NCI-H187 (cell line): ENCODE results near the gene HLA-DRB1.
"Not testable (repeated sequence)": the region's sequence is repeated elsewhere in the genome, so short reads cannot be mapped to it uniquely, and the experiment has no call there.

Experiments used
- DNase-seq, 2 experiments: peaks; one replicate each; lab custom pipeline; 2025; lab: John Stamatoyannopoulos, UW

Gene HLA-DRB1

GRCh38 chr6:32609391-32609730 is 19.7 kb upstream of the HLA-DRB1 start:
- no peak for DNase-seq

DNA sequence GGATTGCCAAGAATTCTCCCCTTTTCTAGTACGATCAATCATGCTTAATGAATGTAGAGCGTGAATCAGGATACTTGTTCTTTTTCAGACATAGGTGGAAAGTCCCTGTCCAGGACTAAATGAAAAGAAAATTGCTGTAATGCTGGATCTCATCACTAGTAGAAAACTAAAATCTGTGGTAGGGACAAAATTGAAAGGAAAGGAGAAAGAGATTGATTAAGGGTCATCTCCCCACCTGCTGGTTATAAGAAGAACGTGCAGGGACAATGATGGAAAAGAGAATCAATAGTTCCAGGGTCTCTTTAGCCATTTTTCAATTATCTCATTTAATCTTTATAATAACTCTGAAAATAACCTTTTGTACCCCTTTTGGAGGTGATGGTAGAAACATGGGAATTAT is 18.7 kb upstream of the HLA-DRB1 start:
- DNase-seq = no peak

DNA sequence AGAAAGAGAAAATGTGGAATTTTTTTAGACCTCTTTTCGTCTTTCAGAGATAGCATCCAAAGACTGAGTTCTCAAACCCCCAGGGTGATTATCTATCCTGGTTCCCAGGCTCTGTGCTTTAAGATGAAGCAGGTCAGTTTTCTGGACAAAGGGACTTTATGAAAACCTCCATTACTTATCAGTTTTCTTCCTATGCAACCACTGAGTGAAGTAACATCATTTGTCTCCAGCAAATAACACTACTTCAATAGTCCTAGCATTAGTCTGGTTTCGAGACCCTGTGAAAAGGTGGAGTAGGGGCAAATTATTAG is 18.3 kb upstream of the HLA-DRB1 start:
- no peak for DNase-seq

DNA sequence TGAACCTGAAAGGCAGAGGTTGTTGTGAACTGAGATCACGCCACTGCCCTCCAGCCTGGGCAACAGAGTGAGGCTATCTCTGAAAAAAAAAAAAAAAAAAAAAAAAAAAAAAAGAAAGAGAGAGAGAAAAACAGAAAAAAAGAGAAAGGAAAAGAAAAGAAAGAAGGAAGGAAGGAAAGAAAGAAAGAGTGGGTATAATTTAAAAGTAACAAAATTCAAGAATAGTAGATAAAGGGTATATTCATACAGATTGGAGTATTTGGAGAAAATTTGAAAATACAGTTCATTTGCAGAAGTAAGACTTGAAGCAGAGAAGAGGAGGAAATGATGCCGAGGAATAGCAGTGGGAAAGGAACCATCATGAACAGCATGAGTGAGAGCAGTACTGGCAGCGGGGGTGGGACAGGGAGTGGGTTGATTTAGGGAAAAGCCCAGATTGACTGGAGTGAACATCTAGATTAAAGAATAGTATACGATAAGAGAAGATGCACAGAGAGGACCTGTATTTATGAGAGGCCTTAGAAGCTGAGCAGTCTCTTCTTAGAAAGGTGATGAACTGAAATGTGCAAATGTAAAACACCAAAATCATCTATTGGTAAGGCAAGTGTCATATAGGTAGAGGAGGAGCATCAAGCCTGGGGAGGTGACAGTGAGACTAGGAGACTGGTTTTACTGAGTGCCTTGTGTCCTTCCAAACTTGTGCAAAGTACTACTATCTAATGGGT is 17.8 kb upstream of the HLA-DRB1 start:
- no peak for DNase-seq

DNA sequence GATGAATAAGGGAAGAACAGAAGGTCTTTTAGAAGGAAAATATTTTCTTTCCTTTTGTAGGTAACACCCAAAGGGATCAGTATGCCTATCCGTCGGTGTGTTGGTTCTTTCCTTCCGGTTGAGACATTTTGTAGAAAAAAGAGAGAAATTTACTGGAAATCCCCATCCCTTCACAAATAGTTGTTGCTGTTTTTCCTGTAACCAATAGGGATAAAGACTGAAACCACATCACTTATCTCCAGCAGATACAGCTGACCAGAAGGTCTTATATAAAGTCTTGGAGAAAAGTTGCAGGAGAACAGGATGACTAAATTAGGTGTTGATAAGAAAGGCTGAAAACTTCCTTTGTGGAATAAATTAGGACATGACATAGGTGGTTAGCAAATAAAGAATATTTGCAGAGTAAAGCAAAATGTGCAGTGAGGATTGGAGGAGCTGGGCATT is 14.8 kb upstream of the HLA-DRB1 start:
- no peak for DNase-seq

- DNase-seq = no peak
These were observed 14.2 kb upstream of the HLA-DRB1 start for GRCh38 chr6:32603888-32604287.

DNA sequence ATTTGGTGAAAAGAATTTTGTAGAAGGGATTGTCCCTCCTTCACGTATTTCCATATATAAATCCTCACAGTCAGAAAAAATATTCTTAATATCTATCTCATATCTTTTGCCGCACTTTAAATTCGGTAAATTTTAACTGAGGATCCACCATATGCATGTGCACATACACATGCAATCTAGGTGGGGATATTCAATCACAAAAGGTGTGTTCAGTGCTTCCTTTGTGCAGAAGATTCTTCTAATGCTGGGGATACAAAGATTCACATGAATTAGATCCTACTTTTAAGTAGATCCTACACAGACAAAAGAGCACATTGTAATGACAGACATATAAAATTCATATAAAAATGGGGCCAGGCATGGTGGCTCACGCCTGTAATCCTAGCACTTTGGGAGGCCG is 13.6 kb upstream of the HLA-DRB1 start:
- no peak for DNase-seq

DNA sequence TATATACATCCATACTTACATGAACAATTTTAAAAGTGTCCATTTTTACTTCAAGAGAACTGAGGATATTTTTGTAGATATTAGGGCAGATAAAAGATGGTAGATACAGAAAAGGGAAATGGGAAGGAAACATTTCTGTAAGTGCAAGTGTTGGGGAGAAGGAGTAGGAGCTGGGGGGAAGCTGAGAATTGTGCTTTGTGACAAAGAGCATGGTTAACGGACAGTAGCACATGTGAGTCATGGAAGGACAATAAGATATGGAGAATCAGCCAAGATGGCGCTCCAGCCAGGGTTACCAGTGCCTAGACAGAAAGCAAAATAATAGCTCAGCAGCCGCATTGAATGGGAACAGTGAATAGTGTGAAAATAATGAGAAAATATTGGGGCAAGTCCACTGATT is 12.7 kb upstream of the HLA-DRB1 start:
- DNase-seq = no peak

GRCh38 chr6:32597024-32597423 is 7.4 kb upstream of the HLA-DRB1 start:
- no peak for DNase-seq

DNA sequence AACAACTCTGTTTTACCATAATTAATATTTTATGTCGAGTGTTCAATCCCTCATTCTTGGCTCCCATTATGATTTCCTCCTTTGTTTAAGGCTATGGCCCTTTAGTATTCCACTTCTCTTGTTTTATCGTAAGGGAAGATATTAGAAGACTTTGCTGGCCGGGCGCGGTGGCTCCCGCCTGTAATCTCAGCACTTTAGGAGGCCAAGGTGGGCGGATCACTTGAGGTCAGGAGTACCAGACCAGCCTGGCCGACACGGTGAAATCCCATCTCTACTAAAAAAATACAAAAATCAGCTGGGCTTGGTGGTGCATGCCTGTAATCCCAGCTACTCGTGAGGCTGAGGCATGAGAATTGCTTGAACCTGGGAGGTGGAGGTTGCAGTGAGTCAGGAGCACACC is 1.1 kb upstream of the HLA-DRB1 start:
- DNase-seq = not testable (repeated sequence)

- DNase-seq = no peak
These were observed 1.5 kb downstream of the HLA-DRB1 start for GRCh38 chr6:32588156-32588555.

DNA sequence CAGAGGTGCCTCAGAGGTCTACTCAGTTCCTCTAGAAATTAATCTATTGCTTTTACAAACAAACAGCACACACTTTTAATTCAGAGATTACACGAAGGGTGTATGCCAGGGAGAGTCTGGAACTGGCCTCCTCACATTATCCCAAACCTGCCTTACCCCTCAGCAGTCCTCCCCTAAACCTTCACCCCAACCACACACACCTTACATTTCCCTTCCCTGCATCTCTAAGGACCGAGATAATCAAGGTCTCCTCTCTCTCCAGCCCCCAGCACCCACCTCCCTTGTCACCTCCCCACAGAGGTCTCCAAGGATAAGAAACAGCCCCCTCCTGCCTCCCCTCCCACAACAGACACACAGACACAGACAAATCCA is 6.1 kb downstream of the HLA-DRB1 start:
- no peak for DNase-seq

DNA sequence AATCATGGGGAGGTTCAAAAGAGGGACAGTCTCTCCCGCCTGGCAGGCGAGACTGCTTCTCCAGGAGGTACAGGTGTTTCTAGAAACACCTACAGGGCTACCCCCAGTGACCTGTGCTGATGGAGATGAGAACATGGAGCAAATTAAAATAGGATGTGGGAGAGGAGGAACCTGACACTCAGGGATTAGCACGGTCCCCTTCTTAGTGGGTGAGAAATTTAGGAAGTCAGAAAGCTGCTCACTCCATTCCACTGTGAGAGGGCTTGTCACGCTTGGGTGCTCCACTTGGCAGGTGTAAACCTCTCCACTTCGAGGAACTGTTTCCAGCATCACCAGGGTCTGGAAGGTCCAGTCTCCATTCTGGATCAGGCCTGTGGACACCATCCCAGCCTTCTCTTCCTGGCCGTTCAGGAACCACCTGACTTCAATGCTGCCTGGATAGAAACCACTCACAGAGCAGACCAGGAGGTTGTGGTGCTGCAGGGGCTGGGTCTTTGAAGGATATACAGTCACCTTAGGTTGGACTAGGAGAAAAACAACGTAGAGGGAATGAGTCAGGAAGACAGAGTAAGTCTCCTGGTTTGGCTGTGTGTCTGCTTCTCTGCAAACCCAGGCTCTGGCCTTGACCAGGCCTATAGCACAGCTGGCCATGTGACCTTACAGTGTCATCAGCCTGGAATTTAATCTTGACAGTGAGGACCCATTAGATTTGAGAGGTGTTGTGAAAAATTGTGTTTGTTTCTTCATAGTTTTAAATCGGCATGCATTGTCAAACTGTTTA is 8.1 kb downstream of the HLA-DRB1 start:
- peak; percentile 21 to 24 for DNase-seq

DNA sequence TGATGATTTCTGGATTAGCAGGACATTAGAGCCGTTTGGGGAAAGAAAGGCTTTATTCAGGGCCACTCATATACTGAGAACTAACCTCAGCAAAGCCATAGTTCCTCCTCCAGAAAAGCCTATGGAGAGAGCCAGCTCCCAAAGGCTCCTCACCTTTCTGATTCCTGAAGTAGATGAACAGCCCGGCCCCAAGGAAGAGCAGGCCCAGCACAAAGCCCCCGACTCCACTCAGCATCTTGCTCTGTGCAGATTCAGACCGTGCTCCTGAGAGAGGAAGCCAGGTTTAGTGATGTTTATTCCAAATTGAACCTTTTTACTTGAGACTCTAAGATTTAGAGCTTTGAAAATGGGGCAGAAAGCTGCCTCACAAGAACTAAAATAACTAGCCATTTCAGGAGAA is 9.1 kb downstream of the HLA-DRB1 start:
- DNase-seq = no peak

- DNase-seq = no peak
These were observed 10.7 kb downstream of the HLA-DRB1 start for GRCh38 chr6:32578962-32579361.

DNA sequence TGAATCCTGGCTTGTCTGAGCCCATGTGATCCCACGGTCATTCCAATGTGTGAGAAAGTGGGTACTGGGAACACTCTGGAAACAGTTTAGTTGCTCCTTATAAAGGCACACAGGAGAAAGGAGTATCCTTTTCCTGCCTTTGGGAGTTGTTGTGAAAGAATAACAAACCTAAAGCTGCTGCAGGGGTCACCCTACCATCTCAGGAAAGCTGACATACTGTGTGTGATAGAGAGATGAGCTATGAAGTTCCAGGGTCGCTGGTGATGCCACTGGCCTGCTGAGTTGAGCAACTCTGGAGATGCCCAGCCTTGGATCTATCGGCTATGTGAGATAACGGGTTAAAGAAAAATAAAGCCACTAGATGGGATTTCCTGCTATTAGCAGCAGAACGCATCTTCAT is 12.2 kb downstream of the HLA-DRB1 start:
- DNase-seq = not testable (repeated sequence)

GRCh38 chr6:32576250-32576649 is 13.4 kb downstream of the HLA-DRB1 start:
- no peak for DNase-seq

DNA sequence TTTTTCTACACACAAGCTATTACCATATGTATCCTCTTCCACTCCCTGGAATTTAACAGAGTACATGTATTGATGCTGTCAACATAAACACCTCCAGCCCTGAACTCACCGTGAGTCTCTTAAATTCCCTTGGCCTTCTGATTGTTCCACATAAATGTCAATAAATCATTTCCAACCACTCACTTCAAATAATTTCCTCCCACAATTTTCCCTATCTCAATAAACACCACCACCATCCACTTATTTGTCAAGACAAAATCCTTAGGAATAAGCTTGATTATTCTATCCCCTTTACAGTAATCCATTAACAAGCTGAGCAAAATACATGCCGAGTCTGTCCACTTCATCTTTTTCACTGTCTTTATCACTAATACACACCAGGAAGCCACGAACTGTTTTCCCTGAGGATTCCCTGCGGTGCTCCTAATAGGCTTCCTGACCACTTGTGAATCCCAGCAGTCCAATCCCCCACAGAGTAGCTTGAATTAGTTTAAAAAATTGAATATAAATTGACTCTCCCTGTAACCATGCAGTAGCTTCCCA is 19.2 kb downstream of the HLA-DRB1 start:
- DNase-seq = no peak

- no peak for DNase-seq
These were observed 21.1 kb downstream of the HLA-DRB1 start for GRCh38 chr6:32568561-32568960.

DNA sequence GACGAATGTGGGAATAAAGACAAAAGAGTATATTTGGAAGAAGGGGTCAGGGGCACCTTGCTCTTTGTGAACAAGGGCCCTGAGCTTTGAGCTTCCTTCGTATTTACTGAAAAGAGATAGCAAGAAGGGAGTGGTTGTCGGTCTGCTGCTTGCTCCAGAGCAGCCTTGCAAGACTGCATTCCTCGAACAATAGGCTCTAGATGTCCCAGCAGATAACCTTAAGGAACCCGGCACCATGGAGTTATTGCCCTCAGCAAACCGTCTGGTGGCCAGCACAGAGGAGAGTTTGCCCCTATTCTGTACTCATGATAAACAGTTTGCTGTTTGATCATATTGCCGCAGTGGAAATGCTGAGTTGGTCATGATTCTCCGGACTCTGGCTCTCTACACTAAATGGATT is 22.7 kb downstream of the HLA-DRB1 start:
- DNase-seq = no peak

GRCh38 chr6:32565511-32565910 is 24.1 kb downstream of the HLA-DRB1 start:
- DNase-seq = no peak

DNA sequence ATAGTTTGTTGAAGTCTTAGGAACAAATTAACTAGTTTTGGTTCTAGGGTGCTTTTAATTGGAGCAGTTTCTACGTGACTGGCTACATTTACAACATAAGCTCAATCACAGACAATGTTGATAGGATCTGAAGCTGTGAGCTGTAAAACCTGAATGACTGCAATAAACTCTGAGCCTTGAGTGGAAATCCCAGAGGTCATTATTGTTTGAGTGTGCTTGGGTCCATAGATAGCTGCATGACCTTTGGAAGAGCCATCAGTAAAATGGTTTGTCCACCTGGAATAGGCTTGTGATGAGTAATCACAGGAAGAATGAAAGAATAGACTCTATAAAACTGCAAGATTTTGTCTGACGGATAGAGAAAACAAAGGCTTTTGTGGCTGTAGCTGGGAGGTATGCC is 26.7 kb downstream of the HLA-DRB1 start:
- DNase-seq = no peak

DNA sequence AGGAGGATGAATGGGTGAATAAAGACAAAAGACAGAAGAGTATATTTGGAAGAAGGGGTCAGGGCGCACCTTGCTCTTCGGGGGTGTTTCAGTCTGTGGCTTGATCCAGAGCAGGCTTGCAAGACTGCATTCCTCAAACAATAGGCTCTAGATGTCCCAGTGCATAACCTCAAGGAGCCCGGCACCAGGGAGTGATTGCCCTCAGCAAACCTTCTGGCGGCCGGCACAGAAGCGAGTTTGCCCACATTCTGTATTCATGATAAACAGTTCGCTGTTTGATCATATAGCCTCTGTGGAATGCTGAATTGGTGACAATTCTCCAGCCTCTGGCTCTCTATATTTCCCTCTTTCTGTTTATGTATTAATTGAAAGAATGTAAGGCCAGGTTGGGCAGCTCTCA is 29.9 kb downstream of the HLA-DRB1 start:
- no peak for DNase-seq
